Measurements from ENCODE around the gene SLC34A3. TPM values are rescaled to one million over a fixed set of nuclear protein-coding genes. Genes with fewer than 3 reads are reported as not detected.

SLC34A3 gene
- total and polyA plus RNA-seq, 2 of the 8 experiments (the other 6 are each of a cell fraction or from before 2014, with no cell fraction given): 0.08 TPM; not detected in 1

- TF ChIP-seq FOSL1 (IDR thresholded peaks at IDR 0.05; ENCODE audit: insufficient read depth, low read depth, low read length) (peak; percentile 74; the same call in 1 of the 2 replicates), BCL11A (IDR thresholded peaks at IDR 0.05; ENCODE audit: low read depth in 2 of 2, low read length in 2 of 2) (no peak), SP4 (IDR thresholded peaks at IDR 0.05; ENCODE audit: low read length) (no peak; the same call in 1 of the 2 replicates), CBX5 (IDR thresholded peaks at IDR 0.05; ENCODE audit: low read depth, low read length) (no peak), EP300 (IDR thresholded peaks at IDR 0.05; ENCODE audit: borderline replicate concordance in 1 of 2, low read depth in 2 of 2, low read length in 2 of 2) (no peak), JUND (IDR thresholded peaks at IDR 0.05; ENCODE audit: low read length) (no peak), CHD1 (IDR thresholded peaks at IDR 0.05; ENCODE audit: low read depth, low read length) (no peak), POLR2AphosphoS5 (IDR thresholded peaks at IDR 0.05; ENCODE audit: low read depth, low read length) (peak; percentile 100), SAP30 (IDR thresholded peaks at IDR 0.05; ENCODE audit: insufficient read depth, insufficient replicate concordance, low read length) (no peak), CREB1 (IDR thresholded peaks at IDR 0.05) (no peak; the same call in none of the 2 replicates), EZH2 (IDR thresholded peaks at IDR 0.05; ENCODE audit: low read depth, low read length, severe bottlenecking) (no peak), TCF12 (IDR thresholded peaks at IDR 0.05; ENCODE audit: low read depth, low read length) (no peak), SP2 (IDR thresholded peaks at IDR 0.05; ENCODE audit: low read length) (peak; percentile 93), RAD21 (IDR thresholded peaks at IDR 0.05 in 1 of 2, conservative IDR thresholded peaks at IDR 0.05 in 1 of 2; ENCODE audit: low read depth in 2 of 2, low read length in 2 of 2) (no peak), SP1 (IDR thresholded peaks at IDR 0.05; ENCODE audit: low read depth, low read length) (peak; percentile 100), EGR1 (IDR thresholded peaks at IDR 0.05; ENCODE audit: borderline replicate concordance, low read depth, low read length) (no peak; the same call in 1 of the 2 replicates), SIRT6 (IDR thresholded peaks at IDR 0.05; ENCODE audit: low read length) (no peak)
Measured at GRCh38 chr9:137240841-137241489, 10.3 kb downstream of the SLC34A3 start, which contains the start of gene TUBB4B (continued).

All from H1 (cell line).